Measurements from ENCODE around the gene SH3RF1. TPM values are rescaled to one million over a fixed set of nuclear protein-coding genes. Genes with fewer than 3 reads are reported as not detected.

The SH3RF1 gene
- total RNA-seq, 1 experiment from 2014 or later: 3.0 TPM

DNA sequence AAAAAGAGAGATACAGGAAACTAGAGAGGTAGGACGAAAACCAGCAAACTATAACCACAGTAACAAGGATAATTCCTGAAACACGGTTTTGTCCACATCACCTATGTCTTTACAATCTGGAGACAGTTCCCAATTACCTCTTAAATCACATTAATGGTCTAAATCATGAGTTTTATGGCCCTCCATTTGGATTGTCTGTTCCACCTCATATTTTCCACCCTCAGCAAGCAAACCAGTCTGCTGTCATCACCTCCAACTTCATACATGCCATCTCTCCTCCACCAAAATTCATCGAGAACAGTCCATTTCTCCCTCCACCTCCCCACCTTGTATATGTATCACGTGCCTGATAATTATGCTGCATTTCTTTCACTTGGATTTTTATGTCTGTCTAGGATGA lies 107.3 kb downstream of the SH3RF1 start:
- in situ Hi-C loops (cut with HindIII; ENCODE audit: low pct_unique_long_range_greater_than_20kb, low sequenced_read_pairs): no loop called here
- no peak for DNase-seq (ENCODE audit: low read depth, low spot score)

DNA sequence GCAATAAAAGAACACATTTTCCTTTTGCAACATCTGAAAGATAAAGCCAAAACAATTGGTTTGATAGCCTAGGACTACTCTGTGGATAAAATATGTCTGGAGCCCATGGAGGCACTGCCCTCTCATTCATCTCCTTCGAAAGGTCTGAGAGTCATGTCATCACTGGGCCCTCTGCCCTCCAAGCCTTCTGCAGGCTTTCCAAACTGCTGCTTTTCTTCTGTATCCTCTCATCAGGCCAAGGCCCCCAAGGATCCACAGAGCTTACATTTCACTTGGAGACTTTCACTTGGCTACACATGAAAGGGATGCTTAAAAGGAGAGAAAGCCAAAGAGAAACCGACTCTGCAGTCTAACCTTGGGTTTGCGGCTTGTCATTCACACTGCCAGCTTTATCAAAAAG lies 109.9 kb downstream of the SH3RF1 start:
- DNase-seq (ENCODE audit: low read depth, low spot score): no peak
- in situ Hi-C loops (cut with HindIII; ENCODE audit: low pct_unique_long_range_greater_than_20kb, low sequenced_read_pairs): no loop called here

DNA sequence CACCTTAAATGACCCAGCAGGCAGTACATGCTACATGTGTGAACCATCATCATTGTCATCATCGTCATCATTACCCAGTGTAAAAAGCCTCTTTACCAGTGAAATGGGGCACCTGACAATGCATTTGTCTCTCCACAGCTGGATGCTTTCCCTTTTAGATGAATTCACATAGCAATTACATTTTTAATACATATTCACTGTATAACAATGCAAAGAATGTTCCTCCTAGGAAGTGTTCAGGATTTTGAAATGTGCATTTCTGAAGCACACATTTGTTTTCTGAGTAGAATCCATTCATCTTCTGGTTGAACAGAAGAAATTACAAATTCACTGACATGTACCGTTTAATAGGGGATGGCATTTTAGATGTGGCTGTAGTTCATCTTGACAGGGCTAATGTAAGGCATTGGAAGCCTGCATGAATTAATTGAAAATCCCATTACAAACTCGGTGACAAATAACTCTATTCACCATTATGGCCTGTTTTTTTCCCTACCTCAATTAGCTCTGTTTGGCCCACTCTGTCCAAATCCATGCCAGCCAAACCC lies 111.1 kb downstream of the SH3RF1 start:
- DNase-seq (ENCODE audit: low read depth, low spot score): no peak
- in situ Hi-C loops (cut with HindIII; ENCODE audit: low pct_unique_long_range_greater_than_20kb, low sequenced_read_pairs): no loop called here

DNA sequence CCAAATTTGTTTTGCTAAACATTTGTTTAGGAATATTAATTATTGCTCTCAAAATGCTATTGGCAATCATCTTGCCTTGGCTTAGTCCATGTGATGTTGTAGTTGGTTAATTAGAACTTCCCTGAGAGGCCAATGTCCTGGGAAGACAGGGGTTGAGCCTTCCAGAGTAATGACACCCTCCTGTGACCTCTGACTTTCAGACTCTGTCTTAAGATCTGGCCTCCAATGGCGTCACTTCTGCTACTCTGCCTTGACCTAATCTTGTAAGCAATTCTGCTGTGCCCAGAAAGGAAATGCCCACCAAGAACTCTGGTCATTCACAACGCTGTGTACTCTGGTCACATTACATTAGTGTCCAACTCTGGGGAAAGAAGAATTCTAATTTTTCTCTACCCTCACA lies 111.9 kb downstream of the SH3RF1 start:
- in situ Hi-C loops (cut with HindIII; ENCODE audit: low pct_unique_long_range_greater_than_20kb, low sequenced_read_pairs): no loop called here

DNA sequence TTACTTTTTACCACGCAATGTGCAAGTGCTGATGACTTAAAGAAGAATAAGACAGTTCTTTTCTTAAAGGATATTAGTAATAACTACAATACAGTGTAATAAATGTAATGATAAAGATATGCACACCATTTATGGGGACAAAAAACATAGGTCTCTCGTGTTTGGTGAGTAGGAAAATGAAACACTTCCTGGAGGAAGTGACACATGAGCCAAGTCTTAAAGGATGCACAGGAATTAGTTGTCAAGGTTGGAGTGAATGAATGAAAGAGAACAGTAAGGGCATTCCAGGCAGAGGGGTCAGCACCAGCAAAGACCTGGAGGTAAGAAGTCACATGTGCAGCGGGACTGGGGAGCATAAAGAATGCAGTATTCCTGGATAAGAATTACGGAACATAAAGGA lies 112.7 kb downstream of the SH3RF1 start:
- no peak for DNase-seq (ENCODE audit: low read depth, low spot score)
- in situ Hi-C loops (cut with HindIII; ENCODE audit: low pct_unique_long_range_greater_than_20kb, low sequenced_read_pairs): no loop called here

More for the DNA sequence above, 111.9 kb downstream of the SH3RF1 start:
- DNase-seq (ENCODE audit: low read depth, low spot score): no peak

DNA sequence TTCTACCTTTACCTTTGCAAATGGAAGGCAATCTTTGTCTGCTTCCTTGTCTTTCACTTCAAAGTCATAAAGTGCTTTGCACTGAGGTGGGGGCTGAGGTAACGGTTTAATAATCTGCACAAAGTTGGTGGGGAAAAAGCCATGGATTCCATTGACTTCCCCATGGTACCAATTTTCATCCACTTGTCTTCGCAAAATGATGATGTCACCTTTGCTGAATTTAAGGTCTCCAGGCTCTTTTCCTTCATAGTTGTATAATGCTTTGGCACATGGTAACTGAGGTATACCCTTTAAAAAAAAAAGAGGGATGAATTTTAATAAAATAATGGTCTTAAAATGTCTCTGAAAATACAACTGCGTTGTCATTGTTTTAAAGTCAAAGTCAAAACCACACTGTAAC lies 114.4 kb downstream of the SH3RF1 start:
- no peak for DNase-seq (ENCODE audit: low read depth, low spot score)
- in situ Hi-C loops (cut with HindIII; ENCODE audit: low pct_unique_long_range_greater_than_20kb, low sequenced_read_pairs): no loop called here

DNA sequence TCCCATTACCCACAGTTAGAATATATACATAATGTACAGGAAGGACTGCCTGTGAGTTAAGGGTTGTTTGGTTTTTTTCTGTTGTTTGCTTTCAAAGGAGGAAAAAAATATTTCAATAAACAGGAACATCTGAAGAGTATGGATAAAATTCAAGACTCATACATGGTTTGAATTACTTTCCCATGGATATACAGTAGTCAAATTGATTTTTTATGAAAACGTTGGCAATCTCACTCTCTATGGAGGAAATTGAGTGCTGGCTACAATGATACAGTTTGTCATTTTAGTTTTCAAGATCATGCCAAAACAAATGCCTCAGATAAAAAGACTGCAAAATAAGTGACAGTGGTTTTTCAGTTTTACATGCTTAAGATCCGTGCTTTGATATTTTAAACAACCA lies 116.6 kb downstream of the SH3RF1 start:
- in situ Hi-C loops (cut with HindIII; ENCODE audit: low pct_unique_long_range_greater_than_20kb, low sequenced_read_pairs): no loop called here
- DNase-seq (ENCODE audit: low read depth, low spot score): no peak

DNA sequence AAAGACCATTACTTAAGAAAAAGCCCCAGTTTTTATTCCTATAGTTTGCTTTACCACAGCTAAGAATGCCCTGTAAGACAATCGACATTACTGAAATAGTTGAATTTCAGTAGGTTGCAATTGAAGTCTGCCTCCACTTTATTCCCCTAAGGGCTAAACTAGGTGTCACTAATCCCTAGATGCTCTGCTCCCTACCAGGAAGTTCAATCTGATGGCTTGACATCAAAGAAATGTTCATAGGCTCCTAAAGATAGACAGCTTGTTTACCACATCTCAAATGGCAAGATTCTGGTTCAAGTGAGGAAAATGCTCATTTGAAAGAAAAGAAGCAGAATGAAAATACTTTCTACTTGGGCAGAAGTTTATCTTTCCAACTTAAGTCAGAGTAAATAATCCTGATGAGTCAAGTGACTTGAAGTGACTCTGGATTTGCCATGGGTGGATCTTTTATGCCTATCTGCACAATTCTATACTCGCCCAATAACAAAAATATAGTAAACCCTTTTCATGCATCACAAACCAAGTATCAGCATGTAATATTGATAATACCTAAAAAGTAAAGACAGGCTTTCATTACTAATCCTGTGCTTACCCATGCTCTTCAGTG lies 117.2 kb downstream of the SH3RF1 start:
- no peak for DNase-seq (ENCODE audit: low read depth, low spot score)

DNA sequence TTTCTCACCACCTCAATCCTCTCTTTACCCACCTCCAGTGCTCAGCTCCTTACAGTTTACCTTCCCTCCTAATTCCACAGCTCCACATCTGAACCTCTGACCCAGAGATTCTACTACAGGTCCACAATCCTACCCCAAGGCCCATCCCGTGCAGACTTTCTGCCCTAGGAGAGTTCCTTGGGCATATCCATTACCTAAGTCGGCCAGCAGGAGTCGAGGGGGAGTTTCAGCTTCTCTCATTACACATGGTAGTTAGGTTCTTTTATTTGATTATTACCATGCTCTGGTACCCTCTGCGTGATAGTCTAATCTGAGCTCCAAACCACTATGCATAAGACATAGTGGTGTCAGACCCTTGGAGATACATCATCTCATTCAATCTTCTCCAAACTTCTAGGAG lies 117.9 kb downstream of the SH3RF1 start:
- in situ Hi-C loops (cut with HindIII; ENCODE audit: low pct_unique_long_range_greater_than_20kb, low sequenced_read_pairs): no loop called here
- DNase-seq (ENCODE audit: low read depth, low spot score): peak; percentile 55

More for the DNA sequence above, 117.2 kb downstream of the SH3RF1 start:
- in situ Hi-C loops (cut with HindIII; ENCODE audit: low pct_unique_long_range_greater_than_20kb, low sequenced_read_pairs): no loop called here

DNA sequence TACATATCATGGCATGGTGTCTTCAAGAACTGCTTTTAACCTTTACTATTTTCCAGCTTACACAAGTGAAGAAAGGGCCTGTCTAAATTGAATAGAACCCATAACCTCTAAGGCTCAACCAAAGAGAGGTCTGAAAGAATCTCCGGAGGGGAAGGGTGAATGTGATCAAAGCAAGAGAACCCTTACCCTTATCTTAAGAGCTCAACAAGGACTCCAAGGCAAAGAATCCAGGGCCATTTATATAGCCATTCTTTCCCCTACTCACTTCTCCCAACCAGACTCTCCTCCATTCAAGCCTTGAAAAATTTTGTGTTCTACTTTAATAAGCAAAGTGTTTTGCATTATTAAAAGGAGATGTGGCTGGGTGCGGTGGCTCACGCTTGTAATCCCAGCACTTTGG lies 118.7 kb downstream of the SH3RF1 start:
- no peak for DNase-seq (ENCODE audit: low read depth, low spot score)
- in situ Hi-C loops (cut with HindIII; ENCODE audit: low pct_unique_long_range_greater_than_20kb, low sequenced_read_pairs): no loop called here

DNA sequence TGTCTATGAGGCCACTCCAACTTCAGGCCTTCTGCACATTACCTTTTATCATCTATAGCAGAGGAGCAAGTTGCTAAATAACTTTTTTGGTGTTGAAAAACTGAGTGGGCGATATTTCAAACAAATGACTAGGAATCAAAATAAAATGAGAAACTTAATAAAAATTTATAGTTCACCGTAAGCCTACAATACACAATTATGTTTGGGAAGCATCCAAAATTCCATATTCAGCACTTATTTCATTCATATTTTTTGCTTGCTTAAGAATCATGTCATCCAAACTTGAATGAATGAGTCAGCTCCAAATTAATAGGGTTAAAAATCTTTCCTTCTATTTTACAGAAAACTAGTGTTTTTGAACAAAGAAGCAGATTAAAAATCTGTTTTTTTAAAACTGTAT lies 119.1 kb downstream of the SH3RF1 start:
- no peak for DNase-seq (ENCODE audit: low read depth, low spot score)
- in situ Hi-C loops (cut with HindIII; ENCODE audit: low pct_unique_long_range_greater_than_20kb, low sequenced_read_pairs): no loop called here

DNA sequence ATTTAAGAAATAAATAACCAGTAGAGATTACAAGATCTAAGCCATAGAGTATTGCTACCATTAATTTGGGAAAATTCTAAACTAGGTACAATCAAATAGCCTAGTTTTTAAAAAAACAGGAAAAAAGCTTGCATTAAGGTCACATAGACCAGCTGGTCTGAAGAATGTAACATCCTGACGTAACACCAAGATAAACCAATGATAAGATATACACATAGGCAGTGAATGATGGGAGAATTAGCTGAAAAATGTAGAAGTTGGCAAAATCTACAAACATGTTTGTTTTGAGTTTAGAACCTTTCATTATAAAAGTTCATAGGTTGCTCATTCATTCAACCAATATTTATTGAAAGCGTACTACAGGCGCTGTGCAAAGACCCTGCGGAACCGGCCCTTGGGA lies 120.0 kb downstream of the SH3RF1 start:
- in situ Hi-C loops (cut with HindIII; ENCODE audit: low pct_unique_long_range_greater_than_20kb, low sequenced_read_pairs): no loop called here
- DNase-seq (ENCODE audit: low read depth, low spot score): no peak

DNA sequence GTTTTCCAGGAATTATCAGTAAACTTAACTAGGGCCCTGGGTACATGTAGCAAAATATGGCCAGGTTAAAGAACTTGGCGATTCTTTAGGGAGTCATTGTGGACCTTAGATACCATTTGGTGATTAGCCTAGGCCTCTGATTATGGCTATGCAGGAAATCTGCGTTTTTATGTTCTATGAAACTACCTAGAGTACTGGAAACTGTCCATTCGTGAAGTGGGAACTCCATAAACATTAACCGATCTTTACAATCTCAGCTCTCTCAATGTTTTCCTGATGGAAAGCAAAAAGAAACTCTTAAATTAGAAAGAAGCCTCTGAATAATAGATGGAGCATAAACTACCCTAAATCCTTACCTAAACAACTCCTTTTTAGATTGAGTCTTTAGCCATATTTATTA lies 121.9 kb downstream of the SH3RF1 start:
- in situ Hi-C loops (cut with HindIII; ENCODE audit: low pct_unique_long_range_greater_than_20kb, low sequenced_read_pairs): no loop called here
- no peak for DNase-seq (ENCODE audit: low read depth, low spot score)

DNA sequence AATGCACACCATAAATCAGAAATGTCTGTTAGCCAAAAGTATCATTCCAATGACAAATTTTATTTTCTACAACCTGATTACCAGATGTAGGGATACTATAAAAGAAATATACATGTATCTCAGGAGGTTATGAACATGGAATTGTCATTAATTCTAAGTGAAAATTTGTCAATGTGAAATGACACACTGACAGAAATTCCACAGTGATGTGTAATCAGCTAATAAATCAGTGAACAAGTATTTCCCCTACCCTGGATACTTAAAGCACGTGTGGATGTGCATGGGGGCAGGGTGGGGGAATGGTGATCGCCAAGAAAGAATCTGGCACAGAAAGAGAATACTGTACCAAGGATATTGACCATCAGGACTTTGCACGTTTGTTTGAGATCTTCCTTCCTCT lies 123.6 kb downstream of the SH3RF1 start:
- no peak for DNase-seq (ENCODE audit: low read depth, low spot score)
- in situ Hi-C loops (cut with HindIII; ENCODE audit: low pct_unique_long_range_greater_than_20kb, low sequenced_read_pairs): no loop called here

DNA sequence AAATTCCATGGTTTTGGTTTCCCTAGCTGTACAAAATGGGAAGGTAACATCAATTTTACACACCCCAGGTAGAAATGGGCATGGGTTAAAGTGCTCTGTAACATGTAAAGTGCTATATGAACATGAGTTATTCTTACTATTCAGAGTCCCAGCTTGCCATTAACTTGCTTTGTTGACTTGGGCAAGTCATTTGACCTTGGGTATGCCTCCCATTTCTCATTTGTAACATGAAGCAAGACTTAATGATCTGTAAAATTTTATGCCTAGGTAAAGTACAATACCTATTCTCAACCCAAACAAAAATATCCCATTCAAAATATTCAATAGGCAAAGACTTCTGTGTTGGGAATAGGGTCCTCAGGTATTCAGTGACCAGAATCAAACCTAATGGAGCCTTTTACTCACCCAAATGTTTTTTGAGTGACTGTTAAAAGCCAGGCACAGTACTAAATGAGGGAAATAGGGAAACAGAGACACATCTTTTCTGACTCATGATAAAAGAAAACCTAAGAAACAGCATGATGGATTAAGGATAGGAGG lies 126.6 kb downstream of the SH3RF1 start:
- no peak for DNase-seq (ENCODE audit: low read depth, low spot score)
- in situ Hi-C loops (cut with HindIII; ENCODE audit: low pct_unique_long_range_greater_than_20kb, low sequenced_read_pairs): no loop called here

DNA sequence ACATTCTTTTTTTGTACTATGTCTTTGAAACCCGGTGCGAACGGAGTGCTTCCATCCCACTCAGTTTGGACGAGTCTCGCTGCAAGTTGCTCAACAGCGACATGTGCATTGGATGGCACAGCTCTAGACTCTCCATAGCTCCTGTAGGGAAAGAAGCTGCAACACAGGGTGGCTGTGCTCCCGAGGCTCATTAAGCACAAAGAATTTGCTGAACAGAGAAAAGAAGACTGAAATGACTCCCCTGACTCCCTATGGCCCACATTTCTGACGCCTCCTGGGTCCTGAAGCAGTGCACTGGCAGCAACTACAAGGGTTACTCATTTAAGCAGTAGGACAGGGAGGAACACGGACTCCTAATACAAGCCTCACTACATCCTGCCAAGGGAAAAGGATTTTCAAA lies 127.4 kb downstream of the SH3RF1 start:
- DNase-seq (ENCODE audit: low read depth, low spot score): no peak
- in situ Hi-C loops (cut with HindIII; ENCODE audit: low pct_unique_long_range_greater_than_20kb, low sequenced_read_pairs): no loop called here

DNA sequence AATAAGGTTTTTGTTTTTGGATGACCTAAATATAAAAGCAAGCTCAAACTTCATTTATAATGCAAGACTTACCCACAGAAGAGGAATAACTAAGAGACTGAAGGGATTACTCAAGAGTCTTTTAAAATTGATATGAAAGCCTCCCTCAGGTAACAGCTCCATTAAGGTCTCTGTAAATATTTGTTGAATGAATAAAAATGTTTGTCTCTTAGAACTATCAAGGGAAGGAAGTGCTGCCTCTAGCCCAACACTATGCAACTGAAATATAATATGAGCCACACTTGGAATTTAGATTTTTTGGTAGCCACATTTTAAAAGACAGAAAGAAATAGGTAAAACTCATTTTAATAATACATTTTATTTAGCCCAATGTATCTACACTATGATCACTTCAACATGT lies 127.8 kb downstream of the SH3RF1 start:
- DNase-seq (ENCODE audit: low read depth, low spot score): no peak
- in situ Hi-C loops (cut with HindIII; ENCODE audit: low pct_unique_long_range_greater_than_20kb, low sequenced_read_pairs): no loop called here

DNA sequence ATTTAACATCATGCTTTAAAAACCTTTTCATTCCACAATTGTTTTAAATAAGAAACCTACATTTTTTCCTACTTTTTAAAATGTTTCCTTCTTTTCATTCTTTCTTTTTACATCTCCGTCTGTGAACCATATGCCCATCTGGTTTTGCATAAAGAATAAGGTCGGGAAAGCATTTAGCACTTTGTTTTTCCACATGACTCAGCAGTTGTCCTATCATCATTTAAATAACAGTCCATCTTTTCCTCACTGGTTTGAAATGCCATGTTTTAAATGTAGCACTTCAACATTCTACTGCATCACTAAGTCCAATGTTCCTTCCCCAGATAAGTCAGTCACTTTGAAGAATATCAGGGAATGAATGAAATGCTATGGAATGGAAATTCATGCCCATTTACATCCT lies 128.4 kb downstream of the SH3RF1 start:
- DNase-seq (ENCODE audit: low read depth, low spot score): no peak
- in situ Hi-C loops (cut with HindIII; ENCODE audit: low pct_unique_long_range_greater_than_20kb, low sequenced_read_pairs): no loop called here

DNA sequence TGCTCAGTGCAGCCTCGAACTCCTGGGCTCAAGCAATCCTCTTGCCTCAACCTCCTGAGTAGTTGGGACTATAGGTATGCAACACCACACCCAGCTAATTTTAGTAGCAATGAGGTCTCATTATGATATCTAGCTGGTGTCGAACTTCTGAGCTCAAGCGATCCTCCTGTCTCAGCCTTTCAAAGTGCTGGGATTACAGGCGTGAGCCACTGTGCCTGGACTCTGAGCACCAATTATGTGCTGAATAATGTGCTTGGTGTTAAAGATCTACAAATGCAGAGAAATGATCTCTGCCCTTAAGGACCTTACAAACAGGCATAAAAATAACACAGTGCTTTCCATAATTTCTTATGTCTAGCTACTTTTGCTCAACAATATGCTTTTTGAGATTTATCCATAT lies 131.7 kb downstream of the SH3RF1 start:
- in situ Hi-C loops (cut with HindIII; ENCODE audit: low pct_unique_long_range_greater_than_20kb, low sequenced_read_pairs): no loop called here
- DNase-seq (ENCODE audit: low read depth, low spot score): no peak

DNA sequence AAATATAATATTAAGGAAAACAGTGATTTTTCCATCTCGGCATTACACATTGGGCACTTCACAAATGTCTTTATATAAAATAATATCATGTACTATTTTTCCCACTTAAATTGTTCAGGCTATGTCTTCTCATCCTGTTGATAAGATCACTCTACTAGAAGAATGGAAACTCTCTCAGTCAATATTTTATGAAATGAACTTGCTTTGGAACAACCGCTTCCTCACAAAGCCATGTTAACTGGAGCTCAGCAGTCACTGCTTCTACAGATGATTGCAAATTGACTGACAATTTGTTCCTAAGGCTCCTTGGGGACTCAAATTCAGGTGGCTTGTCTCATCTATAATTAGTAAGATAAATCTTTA lies 133.2 kb downstream of the SH3RF1 start:
- in situ Hi-C loops (cut with HindIII; ENCODE audit: low pct_unique_long_range_greater_than_20kb, low sequenced_read_pairs): no loop called here
- DNase-seq (ENCODE audit: low read depth, low spot score): no peak

Measured in SK-MEL-5 (cell line).